ENCODE data around the gene PPP2R3A. TPM values are rescaled to one million over a fixed set of nuclear protein-coding genes. Genes with fewer than 3 reads are reported as not detected.

The PPP2R3A gene
- total and polyA plus RNA-seq, 2 of the 4 experiments (the other 2 are of a cell fraction): 11.3 to 37.3 TPM

GRCh38 chr3:136141291-136141785 is 175.8 kb downstream of the PPP2R3A start:
- peak overlapping the region; percentile 35; the same call in 1 of the 2 replicates for H2BK20ac ChIP-seq (ENCODE audit: low read depth, low read length)
- H3K4me3 ChIP-seq (ENCODE audit: insufficient read depth, low read depth, low read length): no peak overlapping the region
- in situ Hi-C loops (cut with MboI; ENCODE audit: low sequenced_read_pairs): no loop called here
- H3K23ac ChIP-seq (ENCODE audit: low read depth, low read length): no peak overlapping the region; the same call in 1 of the 2 replicates
- no peak for ATAC-seq (ENCODE audit: low read depth)
- peak overlapping the region; percentile 79 for H2BK5ac ChIP-seq (ENCODE audit: low read depth, low read length, poor library complexity, severe bottlenecking)
- H4K20me1 ChIP-seq (ENCODE audit: insufficient read depth, low read length): peaks cover 4% of the 10 kb centered on the region; the same call in 1 of the 2 replicates
- H4K5ac ChIP-seq (ENCODE audit: low read depth, low read length): no peak overlapping the region
- peaks cover 20% of the 10 kb centered on the region for H3K9me1 ChIP-seq (ENCODE audit: insufficient read depth, low read length)
- peak overlapping the region; percentile 69 for H3K14ac ChIP-seq (replicated peaks; ENCODE audit: low read depth, low read length)
- no peak overlapping the region; the same call in 1 of the 2 replicates for H4K91ac ChIP-seq (ENCODE audit: insufficient read depth, low read depth, low read length)
- ChIA-PET CTCF (no interaction called here), POLR2A (ENCODE audit: unreplicated experiment) (no interaction called here)
- H2AK5ac ChIP-seq (ENCODE audit: low read depth, low read length): peak overlapping the region; percentile 48; the same call in 1 of the 2 replicates
- no peak overlapping the region for H2BK120ac ChIP-seq (ENCODE audit: low read depth, low read length)
- DNase-seq: no peak
- H3K9ac ChIP-seq (ENCODE audit: low read depth, low read length): no peak overlapping the region
- peaks cover 8 to 45% of the 10 kb centered on the region in 2 experiments for H3K79me1 ChIP-seq (ENCODE audit: low read depth in 1 of 2, low read length in 2 of 2)
- BruUV-seq (replicated peaks): no TSS peak
- no peak overlapping the region for H3K18ac ChIP-seq (ENCODE audit: low read depth, low read length)
- H3K27me3 ChIP-seq (ENCODE audit: control insufficient read depth, insufficient read depth, low read length): no peaks in the 10 kb centered on the region
- peak overlapping the region in 1 of 2 experiments; percentile 56; a peak in 2 of 4 replicates for H4K8ac ChIP-seq (ENCODE audit: low read depth in 2 of 2, low read length in 2 of 2)
- no peak overlapping the region for H3K56ac ChIP-seq (ENCODE audit: extremely low read depth, insufficient read depth, low read length)
- H3K9me3 ChIP-seq (ENCODE audit: control insufficient read depth, insufficient read depth, low read length): no peaks in the 10 kb centered on the region
- H2BK15ac ChIP-seq (ENCODE audit: low read depth, low read length): peak overlapping the region; percentile 29; the same call in 1 of the 3 replicates
- H3K4ac ChIP-seq (ENCODE audit: low read depth, low read length): peak overlapping the region; percentile 26; the same call in 1 of the 2 replicates
- no peak overlapping the region for H3K4me2 ChIP-seq (ENCODE audit: low read depth, low read length)
- TF ChIP-seq CEBPB (IDR thresholded peaks at IDR 0.05; ENCODE audit: low read depth, low read length) (no peak), SMC3 (IDR thresholded peaks at IDR 0.05; ENCODE audit: low read depth, low read length) (no peak), MXI1 (IDR thresholded peaks at IDR 0.05; ENCODE audit: borderline replicate concordance, low read depth, low read length) (no peak), RFX5 (IDR thresholded peaks at IDR 0.05; ENCODE audit: low read depth, low read length) (no peak), CHD1 (IDR thresholded peaks at IDR 0.05; ENCODE audit: low read depth, low read length) (no peak), RAD21 (IDR thresholded peaks at IDR 0.05; ENCODE audit: low read length) (no peak), MAFK (IDR thresholded peaks at IDR 0.05; ENCODE audit: low read depth, low read length) (no peak), NFE2L2 (IDR thresholded peaks at IDR 0.05; ENCODE audit: low read depth, low read length) (no peak), CTCF (conservative IDR thresholded peaks at IDR 0.05; ENCODE audit: low read depth, low read length) (no peak), BHLHE40 (IDR thresholded peaks at IDR 0.05; ENCODE audit: low read depth, low read length) (no peak), RCOR1 (IDR thresholded peaks at IDR 0.05; ENCODE audit: insufficient replicate concordance, low read length) (no peak), POLR2A (IDR thresholded peaks at IDR 0.05; ENCODE audit: low read depth, low read length) (no peak), ELK1 (IDR thresholded peaks at IDR 0.05; ENCODE audit: borderline replicate concordance, low read depth, low read length) (no peak), USF2 (IDR thresholded peaks at IDR 0.05; ENCODE audit: low read depth, low read length) (no peak), MAZ (IDR thresholded peaks at IDR 0.05; ENCODE audit: borderline replicate concordance, low read depth, low read length) (no peak), FOS (IDR thresholded peaks at IDR 0.05; ENCODE audit: low read depth, low read length) (no peak)
- intact Hi-C loops (cut with micrococcal nuclease): no loop called here
- H2AFZ ChIP-seq (replicated peaks; ENCODE audit: low read length, poor library complexity): no peak overlapping the region
- dilution Hi-C loops (cut with HindIII; ENCODE audit: low sequenced_read_pairs, unreplicated experiment): no loop called here
- H3K4me1 ChIP-seq (ENCODE audit: control insufficient read depth, insufficient read depth, low read length): peaks cover 9% of the 10 kb centered on the region
- H3K27ac ChIP-seq (ENCODE audit: insufficient read depth, low read length): no peak overlapping the region; the same call in 1 of the 2 replicates
- peaks cover 5% of the 10 kb centered on the region for H3K36me3 ChIP-seq (ENCODE audit: control insufficient read depth, insufficient read depth, low read length)
- no peak overlapping the region for H2AK9ac ChIP-seq (replicated peaks; ENCODE audit: low read depth, low read length, poor library complexity)
